GM12872 (cell line): ENCODE data around the gene IL6.

ENCODE experiments used
- TF ChIP-seq, protein P1 (sequence below): IDR thresholded peaks from 3 replicates; pipeline ENCODE4 v1.5.1; 2011; ENCODE audit warnings: low read depth, mild to moderate bottlenecking, low read length, moderate library complexity; ENCODE audit not compliant: insufficient read depth

Gene IL6

DNA sequence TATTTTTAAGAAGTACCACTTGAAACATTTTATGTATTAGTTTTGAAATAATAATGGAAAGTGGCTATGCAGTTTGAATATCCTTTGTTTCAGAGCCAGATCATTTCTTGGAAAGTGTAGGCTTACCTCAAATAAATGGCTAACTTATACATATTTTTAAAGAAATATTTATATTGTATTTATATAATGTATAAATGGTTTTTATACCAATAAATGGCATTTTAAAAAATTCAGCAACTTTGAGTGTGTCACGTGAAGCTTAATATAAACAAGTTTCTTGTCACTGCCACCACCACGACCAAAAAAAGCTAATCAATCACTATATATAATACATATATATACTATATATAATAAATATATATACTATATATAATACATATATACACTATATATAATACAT, 4.8 kb downstream of the IL6 start:
- TF ChIP-seq, protein P1, sequence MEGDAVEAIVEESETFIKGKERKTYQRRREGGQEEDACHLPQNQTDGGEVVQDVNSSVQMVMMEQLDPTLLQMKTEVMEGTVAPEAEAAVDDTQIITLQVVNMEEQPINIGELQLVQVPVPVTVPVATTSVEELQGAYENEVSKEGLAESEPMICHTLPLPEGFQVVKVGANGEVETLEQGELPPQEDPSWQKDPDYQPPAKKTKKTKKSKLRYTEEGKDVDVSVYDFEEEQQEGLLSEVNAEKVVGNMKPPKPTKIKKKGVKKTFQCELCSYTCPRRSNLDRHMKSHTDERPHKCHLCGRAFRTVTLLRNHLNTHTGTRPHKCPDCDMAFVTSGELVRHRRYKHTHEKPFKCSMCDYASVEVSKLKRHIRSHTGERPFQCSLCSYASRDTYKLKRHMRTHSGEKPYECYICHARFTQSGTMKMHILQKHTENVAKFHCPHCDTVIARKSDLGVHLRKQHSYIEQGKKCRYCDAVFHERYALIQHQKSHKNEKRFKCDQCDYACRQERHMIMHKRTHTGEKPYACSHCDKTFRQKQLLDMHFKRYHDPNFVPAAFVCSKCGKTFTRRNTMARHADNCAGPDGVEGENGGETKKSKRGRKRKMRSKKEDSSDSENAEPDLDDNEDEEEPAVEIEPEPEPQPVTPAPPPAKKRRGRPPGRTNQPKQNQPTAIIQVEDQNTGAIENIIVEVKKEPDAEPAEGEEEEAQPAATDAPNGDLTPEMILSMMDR: no peak

DNA sequence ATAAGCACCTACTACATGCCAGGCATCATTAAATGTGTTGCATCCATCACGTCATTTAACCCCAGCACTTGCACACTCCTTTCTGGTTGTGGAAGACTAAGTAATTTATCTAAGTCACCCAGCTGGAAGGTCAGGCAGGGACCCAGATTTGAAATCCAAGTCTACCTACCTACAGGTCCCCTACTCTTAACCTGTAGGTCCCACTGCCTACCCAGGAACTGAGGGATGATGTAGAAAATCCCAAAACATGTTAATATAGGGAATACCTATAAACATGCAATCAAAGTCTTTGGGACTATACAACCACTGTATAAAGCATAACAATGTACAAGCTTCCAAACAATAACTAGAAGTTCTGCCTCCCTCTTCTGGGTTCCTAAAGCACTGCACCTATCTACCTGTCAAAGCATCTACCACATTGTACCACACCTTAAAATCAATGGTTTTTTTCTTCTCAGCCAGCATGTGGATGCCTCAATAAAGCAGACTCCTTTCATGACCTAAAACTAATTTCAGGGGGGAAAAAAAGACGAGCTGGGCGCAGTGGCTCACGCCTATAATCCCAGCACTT, 5.6 kb downstream of the IL6 start:
- TF ChIP-seq, protein P1: peak; percentile 42; the same call in 1 of the 3 replicates

DNA sequence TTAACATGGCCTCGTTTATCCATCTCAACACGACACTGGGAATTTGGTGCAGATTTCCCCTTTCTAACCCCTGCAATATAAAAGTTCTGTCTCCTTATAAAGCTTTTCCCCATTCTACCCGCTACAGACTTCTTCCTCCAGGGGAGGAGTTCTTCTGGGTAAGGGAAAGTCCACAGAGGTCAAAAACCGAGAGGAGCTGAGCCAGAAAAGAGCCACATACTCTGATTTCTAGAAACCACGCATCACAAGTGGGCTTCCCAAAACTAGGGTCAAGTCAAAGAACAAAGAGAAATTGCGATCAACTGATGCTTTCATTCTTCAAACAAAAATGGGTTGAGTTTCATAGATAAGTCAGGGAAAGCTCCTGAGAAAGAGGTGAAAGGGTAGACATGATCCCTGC, 6.8 kb downstream of the IL6 start:
- TF ChIP-seq, protein P1: no peak

DNA sequence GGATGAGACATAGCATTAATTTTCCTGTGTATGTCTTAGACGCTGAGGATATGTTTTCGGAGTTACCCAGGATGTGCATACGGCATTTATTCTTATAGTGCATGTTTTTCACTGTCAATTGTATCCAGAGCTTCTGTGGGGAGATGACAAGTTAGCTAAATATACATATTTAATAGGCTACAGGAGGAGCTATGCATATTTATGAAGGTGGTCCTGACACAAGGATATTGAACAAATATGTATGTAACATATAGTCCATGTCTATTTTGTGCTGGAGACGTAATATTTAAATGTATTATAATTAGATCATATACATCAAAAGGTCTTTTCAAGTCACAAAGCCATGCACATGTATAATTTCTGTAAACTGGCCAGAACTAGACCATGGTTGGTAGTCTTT, 16.0 kb downstream of the IL6 start:
- TF ChIP-seq, protein P1: no peak

DNA sequence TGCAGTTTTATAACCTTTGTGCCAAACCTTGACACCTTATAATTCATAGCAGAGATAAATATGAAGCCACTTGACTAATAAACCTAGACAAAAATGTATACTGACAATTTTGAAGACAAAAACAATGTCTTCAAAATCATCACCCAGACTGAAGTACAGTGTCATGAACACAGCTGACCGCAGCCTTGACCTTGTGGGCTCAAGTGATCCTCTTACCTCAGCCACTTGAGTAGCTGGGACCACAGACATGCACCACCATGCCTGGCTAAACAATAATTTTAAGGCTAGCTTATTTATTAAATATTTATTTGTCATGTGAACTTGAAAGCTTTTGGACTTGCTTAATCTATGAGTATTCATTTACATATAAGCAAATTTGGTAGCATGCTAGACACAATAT, 24.3 kb downstream of the IL6 start:
- TF ChIP-seq, protein P1: no peak

DNA sequence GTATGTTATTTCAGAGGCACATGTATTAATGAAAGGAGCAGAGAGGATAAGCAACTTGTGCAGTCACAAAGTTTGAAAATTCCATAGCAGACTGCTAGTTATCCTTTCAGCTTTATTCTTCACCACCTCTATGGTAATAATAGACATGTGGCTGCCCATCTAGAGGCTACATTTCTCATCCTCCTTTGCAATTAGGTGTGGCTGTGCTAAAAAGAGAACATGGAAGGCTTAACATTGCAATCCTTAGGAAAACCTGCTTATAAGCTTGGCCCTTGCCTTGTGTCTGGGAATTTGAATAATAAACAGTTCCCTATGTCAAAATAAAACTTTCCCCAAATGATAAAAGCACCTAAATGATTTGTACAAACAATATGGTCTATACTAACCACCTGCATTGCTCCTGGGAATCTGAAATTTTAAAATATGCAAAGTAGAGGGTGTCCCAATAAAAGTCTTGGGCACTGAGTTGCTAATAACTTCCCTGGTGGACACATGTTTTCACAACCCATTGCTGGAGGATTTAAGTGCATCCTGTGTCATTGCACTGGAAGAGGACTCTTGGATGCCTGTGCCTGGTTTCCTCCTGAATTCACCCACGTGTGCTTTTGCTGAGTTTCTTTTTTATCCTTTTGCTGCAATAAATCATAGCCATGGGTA, 30.5 kb downstream of the IL6 start:
- TF ChIP-seq, protein P1: no peak

DNA sequence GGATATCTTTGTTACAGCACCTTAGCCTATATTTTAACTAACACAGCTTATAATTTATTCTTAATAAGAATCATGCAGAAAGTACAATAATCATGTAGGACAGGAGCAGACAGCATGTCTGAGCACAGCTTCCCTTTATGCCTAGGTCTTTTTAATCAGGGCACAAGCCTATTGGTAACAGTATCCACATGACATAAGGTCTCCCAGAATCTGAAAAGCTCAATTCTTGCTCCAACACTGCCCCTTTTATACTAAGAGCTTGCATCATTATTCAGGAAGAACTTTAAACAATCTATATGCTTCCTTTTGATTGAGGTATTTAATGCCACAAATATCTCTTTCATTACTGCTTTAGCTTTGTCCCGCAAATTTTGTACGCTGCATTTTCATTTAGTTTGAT, 31.6 kb downstream of the IL6 start:
- TF ChIP-seq, protein P1: no peak
